ENCODE results near the gene MDFI. TPM values are rescaled to one million over a fixed set of nuclear protein-coding genes. Genes with fewer than 3 reads are reported as not detected.

Gene MDFI
- total and polyA plus RNA-seq, 2 experiments from 2014 or later: not detected

DNA sequence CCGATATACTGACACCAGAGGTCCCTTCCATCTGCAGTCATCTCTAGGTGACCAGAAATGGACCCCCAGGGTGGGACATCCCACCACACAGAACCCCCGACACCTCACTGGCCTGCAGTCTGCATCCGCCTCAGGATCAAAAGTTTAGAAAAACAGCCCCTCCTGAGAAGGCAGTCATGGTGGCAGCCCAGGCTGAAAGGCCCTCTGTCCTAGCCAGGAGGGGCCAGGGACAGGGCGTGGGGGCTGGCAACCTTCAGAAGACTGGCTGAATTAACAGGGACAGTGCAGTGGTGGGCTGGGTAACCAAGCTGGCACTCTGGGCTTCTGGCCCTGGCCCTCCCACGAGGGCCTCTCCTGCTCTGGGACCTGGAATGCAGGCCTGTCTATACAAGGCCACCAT lies 34.3 kb upstream of the MDFI start:
- H3K4me3 ChIP-seq: no peak overlapping the region
- no peaks in the 10 kb centered on the region for H3F3A ChIP-seq (ENCODE audit: insufficient read depth)
- 54 to 62% methylated on average over 5 of the region's 5 CpGs for WGBS, 2 experiments (ENCODE audit: low coverage in 1 of 2, low lambda C conversion rate in 2 of 2, missing lambda C conversion rate in 2 of 2)
- in situ Hi-C loops (cut with MboI): loop anchor here (10.0 kb wide), 1 partner anchor 71 kb away; no protein-coding TSS in a partner anchor
- no peaks in the 10 kb centered on the region for H3K9me3 ChIP-seq (ENCODE audit: low read depth)
- H3K36me3 ChIP-seq (ENCODE audit: low read depth): no peaks in the 10 kb centered on the region
- H3K9me2 ChIP-seq (ENCODE audit: insufficient read depth): no peaks in the 10 kb centered on the region
- no peaks in the 10 kb centered on the region for H3K27me3 ChIP-seq (replicated peaks; ENCODE audit: insufficient read depth)
- no peak overlapping the region for H3K27ac ChIP-seq
- no peaks in the 10 kb centered on the region for H4K20me1 ChIP-seq (ENCODE audit: insufficient read depth)
- no peak overlapping the region for H3K4me2 ChIP-seq (ENCODE audit: unreplicated experiment)
- TF ChIP-seq EZH2 (IDR thresholded peaks at IDR 0.05; ENCODE audit: insufficient read depth, poor library complexity, severe bottlenecking): no peak
- no peak for TF ChIP-seq EZH2phosphoT487 (IDR thresholded peaks at IDR 0.05; ENCODE audit: insufficient read depth, low read depth)
- no peak overlapping the region for H2AFZ ChIP-seq
- no peaks in the 10 kb centered on the region for H3K79me2 ChIP-seq (ENCODE audit: insufficient read depth)
- H3K4me1 ChIP-seq (ENCODE audit: insufficient read depth): no peaks in the 10 kb centered on the region
- H3K9ac ChIP-seq: no peak overlapping the region
- no peak for DNase-seq

- no peak for DNase-seq
- H3K4me1 ChIP-seq (ENCODE audit: insufficient read depth): no peaks in the 10 kb centered on the region
- H3K4me2 ChIP-seq (ENCODE audit: unreplicated experiment): no peak overlapping the region
- H3K79me2 ChIP-seq (ENCODE audit: insufficient read depth): no peaks in the 10 kb centered on the region
- H3K9me3 ChIP-seq (ENCODE audit: low read depth): no peaks in the 10 kb centered on the region
- no peak overlapping the region for H3K4me3 ChIP-seq
- H3K36me3 ChIP-seq (ENCODE audit: low read depth): no peaks in the 10 kb centered on the region
- H3K27me3 ChIP-seq (replicated peaks; ENCODE audit: insufficient read depth): no peaks in the 10 kb centered on the region
- H3K27ac ChIP-seq: no peak overlapping the region
- in situ Hi-C loops (cut with MboI): loop anchor here (10.0 kb wide), 1 partner anchor 69 kb away; no protein-coding TSS in a partner anchor
- no peaks in the 10 kb centered on the region for H3K9me2 ChIP-seq (ENCODE audit: insufficient read depth)
- no peaks in the 10 kb centered on the region for H3F3A ChIP-seq (ENCODE audit: insufficient read depth)
- H4K20me1 ChIP-seq (ENCODE audit: insufficient read depth): no peaks in the 10 kb centered on the region
- WGBS, 2 experiments (ENCODE audit: low coverage in 1 of 2, low lambda C conversion rate in 2 of 2, missing lambda C conversion rate in 2 of 2): 58 to 64% methylated on average over 3 of the region's 3 CpGs
- no peak overlapping the region for H2AFZ ChIP-seq
- TF ChIP-seq EZH2 (IDR thresholded peaks at IDR 0.05; ENCODE audit: insufficient read depth, poor library complexity, severe bottlenecking) (no peak), EZH2phosphoT487 (IDR thresholded peaks at IDR 0.05; ENCODE audit: insufficient read depth, low read depth) (no peak)
- H3K9ac ChIP-seq: no peak overlapping the region
Observed at GRCh38 chr6:41605649-41606048, 32.6 kb upstream of the MDFI start.

GRCh38 chr6:41607036-41607435 lies 31.2 kb upstream of the MDFI start:
- Histone ChIP-seq H3K79me2 (ENCODE audit: insufficient read depth) (no peaks in the 10 kb centered on the region), H3K4me3 (no peak overlapping the region), H3K27me3 (replicated peaks; ENCODE audit: insufficient read depth) (no peaks in the 10 kb centered on the region), H3K36me3 (ENCODE audit: low read depth) (no peaks in the 10 kb centered on the region), H3K27ac (no peak overlapping the region), H3K4me1 (ENCODE audit: insufficient read depth) (no peaks in the 10 kb centered on the region), H3K9me2 (ENCODE audit: insufficient read depth) (no peaks in the 10 kb centered on the region), H4K20me1 (ENCODE audit: insufficient read depth) (no peaks in the 10 kb centered on the region), H2AFZ (no peak overlapping the region), H3K4me2 (ENCODE audit: unreplicated experiment) (no peak overlapping the region), H3K9me3 (ENCODE audit: low read depth) (no peaks in the 10 kb centered on the region), H3F3A (ENCODE audit: insufficient read depth) (no peaks in the 10 kb centered on the region), H3K9ac (no peak overlapping the region)
- 81 to 85% methylated on average over 5 of the region's 5 CpGs for WGBS, 2 experiments (ENCODE audit: low coverage in 1 of 2, low lambda C conversion rate in 2 of 2, missing lambda C conversion rate in 2 of 2)
- in situ Hi-C loops (cut with MboI): loop anchor here (10.0 kb wide), 1 partner anchor 68 kb away; no protein-coding TSS in a partner anchor
- TF ChIP-seq EZH2 (IDR thresholded peaks at IDR 0.05; ENCODE audit: insufficient read depth, poor library complexity, severe bottlenecking) (no peak), EZH2phosphoT487 (IDR thresholded peaks at IDR 0.05; ENCODE audit: insufficient read depth, low read depth) (no peak)
- no peak for DNase-seq

- H3K9me3 ChIP-seq (ENCODE audit: low read depth): no peaks in the 10 kb centered on the region
- in situ Hi-C loops (cut with MboI): loop anchor here (10.0 kb wide), 1 partner anchor 67 kb away; no protein-coding TSS in a partner anchor
Observed at GRCh38 chr6:41607736-41608135, 30.5 kb upstream of the MDFI start.

More at GRCh38 chr6:41607736-41608135, 30.5 kb upstream of the MDFI start:
- no peak for DNase-seq
- no peak overlapping the region for H3K4me2 ChIP-seq (ENCODE audit: unreplicated experiment)
- H3F3A ChIP-seq (ENCODE audit: insufficient read depth): no peaks in the 10 kb centered on the region
- no peak overlapping the region for H3K4me3 ChIP-seq
- H4K20me1 ChIP-seq (ENCODE audit: insufficient read depth): no peaks in the 10 kb centered on the region
- H3K79me2 ChIP-seq (ENCODE audit: insufficient read depth): no peaks in the 10 kb centered on the region
- H3K9me2 ChIP-seq (ENCODE audit: insufficient read depth): no peaks in the 10 kb centered on the region
- 70 to 75% methylated on average over 9 of the region's 9 CpGs for WGBS, 2 experiments (ENCODE audit: low coverage in 1 of 2, low lambda C conversion rate in 2 of 2, missing lambda C conversion rate in 2 of 2)
- H2AFZ ChIP-seq: no peak overlapping the region
- TF ChIP-seq EZH2phosphoT487 (IDR thresholded peaks at IDR 0.05; ENCODE audit: insufficient read depth, low read depth) (no peak), EZH2 (IDR thresholded peaks at IDR 0.05; ENCODE audit: insufficient read depth, poor library complexity, severe bottlenecking) (no peak)
- H3K27ac ChIP-seq: no peak overlapping the region
- no peaks in the 10 kb centered on the region for H3K36me3 ChIP-seq (ENCODE audit: low read depth)
- no peaks in the 10 kb centered on the region for H3K4me1 ChIP-seq (ENCODE audit: insufficient read depth)
- H3K9ac ChIP-seq: no peak overlapping the region
- no peaks in the 10 kb centered on the region for H3K27me3 ChIP-seq (replicated peaks; ENCODE audit: insufficient read depth)
